DMS153 treated with DMSO at 0.1 percent for 48 hours (cell line): ENCODE measurements around the gene PLPPR5.
"Not testable (repeated sequence)": the region's sequence is repeated elsewhere in the genome, so short reads cannot be mapped to it uniquely, and the experiment has no call there.

Experiments
- DNase-seq: peaks from one replicate; lab custom pipeline; 2025; ENCODE audit not compliant: unreplicated experiment; lab: John Stamatoyannopoulos, UW

The PLPPR5 gene

DNA sequence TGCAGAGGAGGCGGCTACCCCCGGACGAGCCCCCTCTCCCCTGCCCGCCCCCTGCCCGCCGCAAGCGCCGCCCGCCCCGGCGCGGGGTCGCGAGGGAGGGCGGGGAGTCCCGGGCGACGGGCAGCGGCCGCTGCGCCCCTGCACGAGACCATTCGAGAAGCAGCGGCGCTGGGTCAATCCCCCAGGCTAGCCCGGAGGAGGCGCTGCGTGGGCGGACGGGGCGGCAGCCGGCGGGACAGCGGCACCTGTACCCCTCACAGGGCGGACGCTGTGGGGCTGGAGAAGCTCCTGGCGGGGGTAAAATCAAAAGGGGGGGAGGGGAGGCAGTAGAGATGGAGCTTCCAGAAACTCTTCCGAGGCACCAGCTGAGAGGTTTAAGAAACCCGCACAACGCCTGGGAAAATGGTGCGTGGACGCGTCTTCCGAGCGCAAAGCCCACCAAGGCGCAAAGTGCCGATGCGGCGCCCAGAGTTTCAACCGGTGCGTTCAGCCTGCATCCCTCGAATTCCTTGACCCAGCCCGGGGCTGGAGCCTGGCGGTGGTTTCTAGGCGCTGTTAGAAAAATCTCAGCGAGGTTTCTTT, at the start of gene PLPPR5:
Gene PLPPR5 (minus strand): TSS at position 1 of the 582 bp plus-strand sequence. CDS start 190 bp downstream, outside the sequence.
- no peak for DNase-seq

- no peak for DNase-seq
Measured at GRCh38 chr1:99051611-99052283, 47.1 kb upstream of the PLPPR5 start.

GRCh38 chr1:99049745-99050144, 45.1 kb upstream of the PLPPR5 start:
- no peak for DNase-seq

GRCh38 chr1:99036746-99037145, 32.1 kb upstream of the PLPPR5 start:
- DNase-seq, result not testable (repeated sequence)

GRCh38 chr1:99018313-99018712, 13.7 kb upstream of the PLPPR5 start:
- no peak for DNase-seq

DNA sequence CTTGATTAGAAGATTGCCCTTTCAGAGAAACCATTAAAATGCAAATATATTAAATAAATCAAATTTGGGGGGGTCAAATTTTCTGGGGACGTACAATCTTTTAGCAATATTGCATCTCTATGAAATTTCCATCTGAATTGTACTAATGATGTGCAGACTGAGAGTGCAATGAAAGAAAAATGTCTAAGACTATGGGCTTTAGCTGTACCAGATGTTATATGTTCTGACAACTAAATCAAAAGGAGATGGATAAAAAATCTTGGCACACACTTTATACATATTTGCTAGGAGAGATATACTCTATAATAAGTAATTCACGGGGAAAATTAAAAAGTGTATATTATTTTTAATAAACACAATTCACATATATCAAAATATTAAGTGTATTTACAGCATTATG, 13.0 kb upstream of the PLPPR5 start:
- no peak for DNase-seq

GRCh38 chr1:99010679-99011078, 6.0 kb upstream of the PLPPR5 start:
- no peak for DNase-seq

- DNase-seq, result no peak
Measured at GRCh38 chr1:99007366-99007765, 2.7 kb upstream of the PLPPR5 start.

GRCh38 chr1:99005537-99005942, 879 bp upstream of the PLPPR5 start:
- no peak for DNase-seq

DNA sequence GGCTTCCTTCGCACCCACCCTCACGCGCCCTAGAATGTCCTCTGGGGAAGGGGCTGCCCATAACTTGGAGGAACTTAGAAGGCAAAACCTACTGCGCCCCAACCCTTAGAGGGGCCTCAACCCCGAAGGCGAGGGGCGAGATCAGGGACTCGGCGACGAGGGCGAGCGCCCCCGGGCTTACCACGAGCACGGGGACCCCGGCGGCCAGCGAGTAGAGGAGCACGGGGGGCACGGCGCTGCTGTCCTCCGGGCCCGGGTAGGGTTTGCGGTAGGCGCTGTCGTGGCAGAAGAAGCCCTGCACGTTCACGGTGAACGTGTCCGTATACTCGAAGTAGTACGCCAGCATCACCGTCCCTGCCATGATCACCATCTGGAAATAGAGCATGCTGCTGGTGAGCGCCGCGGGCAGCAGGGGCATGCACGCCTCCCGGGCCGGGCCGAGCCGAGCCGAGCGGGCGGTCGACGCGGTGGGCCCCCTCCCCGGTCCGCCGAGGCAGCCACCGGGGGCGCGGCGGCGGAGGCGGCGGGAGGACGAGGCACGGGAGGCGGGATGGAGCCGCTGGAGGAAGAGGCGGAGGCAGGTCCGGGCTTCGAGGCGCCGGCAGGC, 304 bp downstream of the PLPPR5 start:
- no peak for DNase-seq

- DNase-seq, result no peak
Measured at GRCh38 chr1:99003581-99004253, 944 bp downstream of the PLPPR5 start.

GRCh38 chr1:98992844-98993243, 11.8 kb downstream of the PLPPR5 start:
- no peak for DNase-seq

- DNase-seq, result no peak
Measured at GRCh38 chr1:98991127-98992012, 13.3 kb downstream of the PLPPR5 start.

GRCh38 chr1:98989556-98989907, 15.1 kb downstream of the PLPPR5 start:
- no peak for DNase-seq

GRCh38 chr1:98988904-98989555, 15.6 kb downstream of the PLPPR5 start:
- no peak for DNase-seq

GRCh38 chr1:98985687-98986086, 19.0 kb downstream of the PLPPR5 start:
- DNase-seq, result no peak

- no peak for DNase-seq
Measured at GRCh38 chr1:98981917-98982513, 22.6 kb downstream of the PLPPR5 start.

GRCh38 chr1:98979463-98979862, 25.2 kb downstream of the PLPPR5 start:
- DNase-seq, result no peak

DNA sequence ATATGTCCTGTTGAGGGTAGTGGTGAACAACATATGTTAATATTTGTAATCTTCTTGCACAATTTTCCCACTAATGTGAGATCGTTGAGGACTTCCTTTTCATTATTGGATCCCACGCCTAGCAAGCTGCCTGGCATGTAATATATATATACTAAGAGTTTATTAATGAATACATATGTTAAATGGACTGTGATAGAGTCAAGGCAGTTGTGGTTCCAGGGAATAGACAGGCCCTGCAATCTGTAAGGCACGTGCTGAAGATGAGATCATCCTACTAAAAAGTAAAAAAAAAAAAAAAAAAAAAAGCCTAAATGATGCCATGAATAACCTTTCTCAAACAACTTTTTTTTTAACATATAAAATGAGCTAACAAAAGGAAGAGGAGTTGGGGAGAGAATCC, 28.9 kb downstream of the PLPPR5 start:
- DNase-seq, result no peak

GRCh38 chr1:98975113-98975512, 29.5 kb downstream of the PLPPR5 start:
- DNase-seq, result no peak
